HCT116 (cell line): ENCODE data around the gene ARID5B. TPM values are rescaled to one million over a fixed set of nuclear protein-coding genes. Genes with fewer than 3 reads are reported as not detected.
A peak's percentile ranks its signal among the peaks of the same experiment; 100 is the strongest.

Source experiments
- ATAC-seq: fragments of 200-7000 bp; cut with Tn5 transposase; 2 replicates; pipeline ENCODE4 v1.9.1; 2020; ENCODE audit warnings: mild to moderate bottlenecking, moderate library complexity
- BruUV-seq: library from RNA; stranded (reverse); fragments of 400-500 nt; replicated peaks from 2 replicates; lab custom pipeline; 2021; lab: Mats Ljungman, UMichigan
- CTCF ChIA-PET: fragments of 300-600 bp; sonication (Branson Sonifier 250); formaldehyde crosslinking; loops from one replicate; lab custom pipeline; 2021; ENCODE audit warnings: antibody characterized with exemption; lab: Charles Lee
- POLR2A ChIA-PET: fragments of 300-600, 350-600 bp; sonication (Branson Sonifier 250); formaldehyde crosslinking; loops from one replicate; lab custom pipeline; 2021; ENCODE audit warnings: antibody characterized with exemption; lab: Charles Lee
- RAD21 ChIA-PET, 2 experiments: fragments of 300-600 bp; sonication (Branson Sonifier 250); formaldehyde crosslinking; loops; one replicate each; lab custom pipeline; 2023; ENCODE audit warnings: low total read pairs in 2 of 2; ENCODE audit not compliant: uncharacterized antibody in 2 of 2, unreplicated experiment in 2 of 2, low non-redundant PET in 1 of 2; lab: Charles Lee
- DNase-seq: peaks from one replicate; pipeline ENCODE4 v3.0.0-alpha.2; 2010; ENCODE audit warnings: low read depth, low spot score
- H2AFZ ChIP-seq: fragments of 200-600 bp; shearing (Covaris generic), sonication (generic); 2 replicates; pipeline ENCODE4 v1.6.1; 2017; ENCODE audit warnings: low read depth, mixed run types, mixed read lengths, antibody characterized with exemption, low read length; ENCODE audit not compliant: poor library complexity, severe bottlenecking
- H3K27ac ChIP-seq: 2 replicates; pipeline ENCODE4 v1.5.1; 2012; ENCODE audit warnings: low read depth, low read length
- H3K27me3 ChIP-seq: fragments of 200-600 bp; sonication (generic); 2 replicates; pipeline ENCODE4 v1.6.1; 2016; ENCODE audit warnings: mixed run types, low read length, mixed read lengths; ENCODE audit not compliant: insufficient read depth
- H3K36me3 ChIP-seq, 2 experiments: fragments of 200-500 bp in 1 of 2; fragments of 200-600 bp in 1 of 2; sonication (Bioruptor generic) in 1 of 2; sonication (generic) in 1 of 2; 2 replicates each; pipeline versions ENCODE4 v1.5.1 to v1.6.1; 2014 to 2016; ENCODE audit warnings: low read length in 2 of 2, inconsistent platforms in 1 of 2, mixed read lengths in 1 of 2, mixed run types in 1 of 2; ENCODE audit not compliant: insufficient read depth in 2 of 2, control insufficient read depth in 1 of 2
- H3K4me1 ChIP-seq, 2 experiments: fragments of 200-600 bp in 1 of 2; sonication (generic) in 1 of 2; 2 replicates each; pipeline versions ENCODE4 v1.5.1 to v1.6.1; 2012 to 2017; ENCODE audit warnings: low read length in 2 of 2, inconsistent platforms in 1 of 2, mild to moderate bottlenecking in 1 of 2, mixed read lengths in 1 of 2, mixed run types in 1 of 2, moderate library complexity in 1 of 2; ENCODE audit not compliant: insufficient read depth in 2 of 2, control insufficient read depth in 1 of 2
- H3K4me2 ChIP-seq: fragments of 200-600 bp; sonication (generic); 2 replicates; pipeline ENCODE4 v1.6.1; 2017; ENCODE audit warnings: mixed run types, low read length, mixed read lengths
- H3K4me3 ChIP-seq, 2 experiments: fragments of 200-600 bp in 1 of 2; sonication (generic) in 1 of 2; replicated peaks in 1 of 2; 2 replicates each; pipeline ENCODE4 v1.5.1; 2011 to 2016; ENCODE audit warnings: low read length in 2 of 2, control low read depth in 1 of 2, low read depth in 1 of 2, mild to moderate bottlenecking in 1 of 2, mixed read lengths in 1 of 2, mixed run types in 1 of 2
- H3K79me2 ChIP-seq: fragments of 200-600 bp; sonication (generic); 2 replicates; pipeline ENCODE4 v1.6.1; 2017; ENCODE audit warnings: mild to moderate bottlenecking, mixed run types, low read length, moderate library complexity, mixed read lengths; ENCODE audit not compliant: insufficient read depth
- H3K9ac ChIP-seq: fragments of 200-600 bp; sonication (generic); 2 replicates; pipeline ENCODE4 v1.6.1; 2016; ENCODE audit warnings: low read length, mixed read lengths
- H3K9me2 ChIP-seq: fragments of 200-600 bp; sonication (generic), shearing (Covaris generic); 2 replicates; pipeline ENCODE4 v1.6.1; 2017; ENCODE audit warnings: mixed run types, mild to moderate bottlenecking, moderate library complexity; ENCODE audit not compliant: insufficient read depth
- H3K9me3 ChIP-seq, 2 experiments: fragments of 200-500 bp in 1 of 2; fragments of 200-600 bp in 1 of 2; sonication (Bioruptor generic) in 1 of 2; sonication (generic) in 1 of 2; 2 replicates each; pipeline ENCODE4 v1.6.1; 2014 to 2017; ENCODE audit warnings: low read length in 2 of 2, mixed read lengths in 2 of 2, inconsistent platforms in 1 of 2, low read depth in 1 of 2, mild to moderate bottlenecking in 1 of 2, mixed run types in 1 of 2, moderate library complexity in 1 of 2; ENCODE audit not compliant: control insufficient read depth in 1 of 2, insufficient read depth in 1 of 2
- H4K20me1 ChIP-seq: fragments of 200-600 bp; sonication (generic), shearing (Covaris generic); 2 replicates; pipeline ENCODE4 v1.6.1; 2017; ENCODE audit warnings: mixed run types, mild to moderate bottlenecking, moderate library complexity; ENCODE audit not compliant: insufficient read depth
- CBX3 ChIP-seq: IDR thresholded peaks from 2 replicates; pipeline ENCODE4 v1.6.1; 2012; ENCODE audit warnings: low read depth
- CEBPB ChIP-seq: IDR thresholded peaks from 2 replicates; pipeline ENCODE4 v1.6.1; 2012; ENCODE audit warnings: low read depth
- ELF1 ChIP-seq: IDR thresholded peaks from 2 replicates; pipeline ENCODE4 v1.6.1; 2012; ENCODE audit warnings: low read depth, borderline replicate concordance
- EZH2 ChIP-seq: fragments of 200-600 bp; sonication (generic); IDR thresholded peaks from 2 replicates; pipeline ENCODE4 v1.6.1; 2017; ENCODE audit warnings: antibody characterized with exemption, mixed run types
- POLR2AphosphoS5 ChIP-seq: IDR thresholded peaks from 2 replicates; pipeline ENCODE4 v1.6.1; 2011; ENCODE audit warnings: mild to moderate bottlenecking, low read depth, low read length, moderate library complexity
- REST ChIP-seq: IDR thresholded peaks from 2 replicates; pipeline ENCODE4 v1.6.1; 2012; ENCODE audit warnings: low read depth
- intact Hi-C: fragments of 100-400 bp; cut with micrococcal nuclease; formaldehyde crosslinking; loops from 2 replicates; pipeline ENCODE4 v1.10.0; 2022
- total RNA-seq: library from RNA; stranded (reverse); gene quantifications from one replicate; pipeline ENCODE4 v1.2.1, GENCODE V29; 2021; ENCODE audit not compliant: unreplicated experiment
- TF ChIP-seq, protein P1 (sequence below), 3 experiments: fragments of 200-600 bp in 1 of 3; sonication (generic) in 1 of 3; IDR thresholded peaks in 2 of 3; conservative IDR thresholded peaks in 1 of 3; 2 replicates each; pipeline ENCODE4 v1.5.1; 2012 to 2017; ENCODE audit warnings: low read depth in 2 of 3, low read length in 2 of 3, antibody characterized with exemption in 1 of 3, borderline replicate concordance in 1 of 3, control low read depth in 1 of 3, mild to moderate bottlenecking in 1 of 3, mixed read lengths in 1 of 3, mixed run types in 1 of 3, moderate library complexity in 1 of 3; ENCODE audit not compliant: insufficient read depth in 1 of 3

Gene ARID5B
- total RNA-seq, 1 experiment from 2014 or later = 4.7 TPM

GRCh38 chr10:61897671-61898434 lies 3.6 kb upstream of the ARID5B start:
- ChIA-PET CTCF (interaction anchor here (0.6 to 2.3 kb wide), 9 partner anchors 8 to 669 kb away, joined by 3 to 16 read pairs (median 6); no protein-coding TSS in a partner anchor), POLR2A (no interaction called here), RAD21 (no interaction called here)
- TF ChIP-seq EZH2 = no peak
- TF ChIP-seq CEBPB = no peak
- TF ChIP-seq ELF1 = no peak
- TF ChIP-seq REST = no peak
- TF ChIP-seq, protein P1, sequence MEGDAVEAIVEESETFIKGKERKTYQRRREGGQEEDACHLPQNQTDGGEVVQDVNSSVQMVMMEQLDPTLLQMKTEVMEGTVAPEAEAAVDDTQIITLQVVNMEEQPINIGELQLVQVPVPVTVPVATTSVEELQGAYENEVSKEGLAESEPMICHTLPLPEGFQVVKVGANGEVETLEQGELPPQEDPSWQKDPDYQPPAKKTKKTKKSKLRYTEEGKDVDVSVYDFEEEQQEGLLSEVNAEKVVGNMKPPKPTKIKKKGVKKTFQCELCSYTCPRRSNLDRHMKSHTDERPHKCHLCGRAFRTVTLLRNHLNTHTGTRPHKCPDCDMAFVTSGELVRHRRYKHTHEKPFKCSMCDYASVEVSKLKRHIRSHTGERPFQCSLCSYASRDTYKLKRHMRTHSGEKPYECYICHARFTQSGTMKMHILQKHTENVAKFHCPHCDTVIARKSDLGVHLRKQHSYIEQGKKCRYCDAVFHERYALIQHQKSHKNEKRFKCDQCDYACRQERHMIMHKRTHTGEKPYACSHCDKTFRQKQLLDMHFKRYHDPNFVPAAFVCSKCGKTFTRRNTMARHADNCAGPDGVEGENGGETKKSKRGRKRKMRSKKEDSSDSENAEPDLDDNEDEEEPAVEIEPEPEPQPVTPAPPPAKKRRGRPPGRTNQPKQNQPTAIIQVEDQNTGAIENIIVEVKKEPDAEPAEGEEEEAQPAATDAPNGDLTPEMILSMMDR (IDR thresholded peaks at IDR 0.05 in 2 of 3, conservative IDR thresholded peaks at IDR 0.05 in 1 of 3; ENCODE audit: borderline replicate concordance in 1 of 3, insufficient read depth in 1 of 3, low read depth in 2 of 3, low read length in 2 of 3) = peak in 2 of 3 experiments; percentile 33 to 40; a peak in 4 of 6 replicates
- no peak for TF ChIP-seq POLR2AphosphoS5
- no peak for TF ChIP-seq CBX3
- Histone ChIP-seq H3K9ac (peak overlapping the region; percentile 68), H3K9me3 (no peaks in the 10 kb centered on the region), H3K4me1 (peaks cover 15 to 34% of the 10 kb centered on the region in 2 experiments), H3K4me3 (peak overlapping the region in 1 of 2 experiments; percentile 75; a peak in 1 of 4 replicates), H3K4me2 (peak overlapping the region; percentile 94), H4K20me1 (no peaks in the 10 kb centered on the region), H3K36me3 (no peaks in the 10 kb centered on the region), H3K27me3 (no peaks in the 10 kb centered on the region), H3K79me2 (no peaks in the 10 kb centered on the region), H3K27ac (peak overlapping the region; percentile 66), H2AFZ (peak overlapping the region; percentile 99), H3K9me2 (no peaks in the 10 kb centered on the region)
- intact Hi-C loops = no loop called here
- ATAC-seq (peak; percentile 39), DNase-seq (no peak)
- BruUV-seq = no TSS peak
